Mesangial cell (primary cell): ENCODE data around the gene DLX6. TPM values are rescaled to one million over a fixed set of nuclear protein-coding genes. Genes with fewer than 3 reads are reported as not detected.

ENCODE experiments used
- total RNA-seq: library from RNA; depleted of rRNA; stranded (reverse); fragments of >200 nt; gene quantifications from 2 replicates; pipeline ENCODE4 v1.2.3, GENCODE V29; 2015

Gene DLX6
- not detected in 2 replicates for total RNA-seq

GRCh38 chr7:97005183-97006054 is at the start of gene DLX6:
DLX6 (plus strand) TSS chr7:97005553; CDS start chr7:97005978, 425 bp downstream.

GRCh38 chr7:97024209-97025129 is 19.1 kb downstream of the DLX6 start, which contains the start of gene DLX5:
DLX5 (minus strand) TSS chr7:97024831; CDS start chr7:97024623, 208 bp downstream.

Other genes starting within 250 kb of the DLX6 start
- gene DLX5, start 19.3 kb downstream of the DLX6 start, total RNA-seq = not detected in 2 replicates
- gene SDHAF3, start 112.1 kb downstream of the DLX6 start, total RNA-seq = 8.9 and 21.0 TPM in 2 replicates